Activated B cell treated with CpG ODN at 0.5 μM for 24 hours (primary cell): ENCODE data around the gene TERT. TPM values are rescaled to one million over a fixed set of nuclear protein-coding genes. Genes with fewer than 3 reads are reported as not detected.

ENCODE experiments used
- ATAC-seq: fragments of 200-7000 bp; cut with Tn5 transposase; one replicate; pipeline ENCODE4 v1.10.0; 2021; ENCODE audit warnings: low read depth, mild to moderate bottlenecking, moderate library complexity
- CTCF ChIA-PET: fragments of 350-600 bp; sonication (Branson Sonifier 250); formaldehyde crosslinking; loops from one replicate; lab custom pipeline; 2021; ENCODE audit warnings: antibody characterized with exemption; lab: Charles Lee
- POLR2A ChIA-PET: fragments of 350-600 bp; sonication (Branson Sonifier 250); formaldehyde crosslinking; loops from one replicate; lab custom pipeline; 2021; ENCODE audit warnings: antibody characterized with exemption; lab: Charles Lee
- DNase-seq: peaks from one replicate; pipeline ENCODE4 v3.0.0; 2022
- H3K27ac Mint-ChIP-seq: one replicate; pipeline ENCODE4 v1.8.0; 2020; ENCODE audit warnings: mixed read lengths
- H3K27me3 Mint-ChIP-seq: one replicate; pipeline ENCODE4 v1.8.0; 2021; ENCODE audit warnings: mixed read lengths
- H3K36me3 Mint-ChIP-seq: one replicate; pipeline ENCODE4 v1.8.0; 2021; ENCODE audit warnings: low read depth, mixed read lengths
- H3K4me1 Mint-ChIP-seq: one replicate; pipeline ENCODE4 v1.8.0; 2021; ENCODE audit warnings: mixed read lengths
- H3K4me3 Mint-ChIP-seq: one replicate; pipeline ENCODE4 v1.8.0; 2020; ENCODE audit warnings: mild to moderate bottlenecking, mixed read lengths
- H3K9me3 Mint-ChIP-seq: one replicate; pipeline ENCODE4 v1.8.0; 2020; ENCODE audit warnings: mixed read lengths
- intact Hi-C: fragments of 100-400 bp; cut with micrococcal nuclease; formaldehyde crosslinking; loops from one replicate; pipeline ENCODE4 v1.15.1; 2024
- total RNA-seq: library from RNA; stranded (reverse); gene quantifications from 2 replicates; pipeline ENCODE4 v1.2.3, GENCODE V29; 2022
- TF ChIP-seq, protein P1 (sequence below): fragments of 200-600 bp; IDR thresholded peaks from one replicate; pipeline ENCODE4 v1.8.0; 2022; ENCODE audit warnings: antibody characterized with exemption, mild to moderate bottlenecking

TERT gene
- total RNA-seq, 1 donor from 2014 or later = 0.35 TPM

GRCh38 chr5:1226839-1227581, 67.9 kb downstream of the TERT start:
- peaks cover 11% of the 10 kb centered on the region for H3K27me3 Mint-ChIP-seq
- intact Hi-C loops = no loop called here
- DNase-seq = no peak

DNA sequence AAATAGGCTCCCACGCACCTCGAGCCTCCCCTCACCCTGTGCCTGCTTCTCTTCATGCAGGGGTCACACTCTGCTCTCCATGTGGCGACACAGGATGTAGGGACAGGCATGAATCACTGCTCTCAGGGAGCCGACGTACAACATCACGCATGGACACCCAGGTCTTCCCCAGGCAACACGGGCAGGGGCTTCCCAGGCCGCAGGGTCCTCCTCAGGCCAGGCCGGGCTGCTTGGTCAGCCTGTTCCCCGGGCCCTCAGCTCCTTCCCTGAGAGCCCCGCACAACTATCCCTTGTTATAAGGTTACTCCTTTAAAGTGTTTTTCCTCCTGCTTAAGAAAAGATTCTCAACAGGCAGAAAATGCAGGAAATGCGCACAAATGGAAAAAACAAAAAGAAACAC, 68.6 kb downstream of the TERT start:
- intact Hi-C loops = no loop called here
- ATAC-seq = no peak
- Mint-ChIP-seq H3K4me3 (no peak overlapping the region), H3K36me3 (no peaks in the 10 kb centered on the region), H3K4me1 (no peaks in the 10 kb centered on the region), H3K27ac (no peak overlapping the region), H3K9me3 (no peaks in the 10 kb centered on the region), H3K27me3 (peaks cover 11% of the 10 kb centered on the region)
- ChIA-PET POLR2A (no interaction called here), CTCF (no interaction called here)
- no peak for DNase-seq
- TF ChIP-seq, protein P1, sequence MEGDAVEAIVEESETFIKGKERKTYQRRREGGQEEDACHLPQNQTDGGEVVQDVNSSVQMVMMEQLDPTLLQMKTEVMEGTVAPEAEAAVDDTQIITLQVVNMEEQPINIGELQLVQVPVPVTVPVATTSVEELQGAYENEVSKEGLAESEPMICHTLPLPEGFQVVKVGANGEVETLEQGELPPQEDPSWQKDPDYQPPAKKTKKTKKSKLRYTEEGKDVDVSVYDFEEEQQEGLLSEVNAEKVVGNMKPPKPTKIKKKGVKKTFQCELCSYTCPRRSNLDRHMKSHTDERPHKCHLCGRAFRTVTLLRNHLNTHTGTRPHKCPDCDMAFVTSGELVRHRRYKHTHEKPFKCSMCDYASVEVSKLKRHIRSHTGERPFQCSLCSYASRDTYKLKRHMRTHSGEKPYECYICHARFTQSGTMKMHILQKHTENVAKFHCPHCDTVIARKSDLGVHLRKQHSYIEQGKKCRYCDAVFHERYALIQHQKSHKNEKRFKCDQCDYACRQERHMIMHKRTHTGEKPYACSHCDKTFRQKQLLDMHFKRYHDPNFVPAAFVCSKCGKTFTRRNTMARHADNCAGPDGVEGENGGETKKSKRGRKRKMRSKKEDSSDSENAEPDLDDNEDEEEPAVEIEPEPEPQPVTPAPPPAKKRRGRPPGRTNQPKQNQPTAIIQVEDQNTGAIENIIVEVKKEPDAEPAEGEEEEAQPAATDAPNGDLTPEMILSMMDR = no peak

More at GRCh38 chr5:1226839-1227581, 67.9 kb downstream of the TERT start:
- Mint-ChIP-seq H3K4me3 (no peak overlapping the region), H3K36me3 (no peaks in the 10 kb centered on the region), H3K4me1 (no peaks in the 10 kb centered on the region), H3K9me3 (no peaks in the 10 kb centered on the region), H3K27ac (no peak overlapping the region)
- TF ChIP-seq, protein P1 = no peak
- POLR2A ChIA-PET = no interaction called here
- no peak for ATAC-seq
- CTCF ChIA-PET = no interaction called here

DNA sequence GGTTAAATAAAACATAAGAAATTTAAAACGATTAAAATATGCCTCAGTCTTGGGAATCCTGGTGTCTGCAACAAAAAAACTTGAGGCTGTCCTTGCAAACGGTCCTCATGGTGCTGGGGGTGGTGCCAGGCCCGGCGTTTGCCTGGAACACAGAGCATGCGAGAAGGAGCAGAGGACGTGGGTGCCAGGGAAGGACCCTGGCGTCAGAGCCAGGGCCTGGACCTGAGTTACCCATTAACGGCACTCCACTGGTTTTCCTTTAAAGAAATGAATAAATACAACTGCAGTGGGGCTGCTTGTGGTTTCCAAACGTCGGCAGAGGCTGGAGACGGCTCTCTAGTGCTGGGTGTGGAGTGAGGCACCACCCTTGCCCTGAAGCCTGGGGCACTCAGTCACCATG, 69.8 kb downstream of the TERT start, which contains the start of gene SLC6A18:
TSS of gene SLC6A18 (plus strand) at position 301 of the 400 bp plus-strand sequence. CDS start at position 398, 97 bp downstream.
- DNase-seq (no peak), ATAC-seq (no peak)
- no peak within 1 kb of the TSS for H3K27ac Mint-ChIP-seq
- ChIA-PET POLR2A (no interaction called here), CTCF (no interaction called here)
- H3K9me3 Mint-ChIP-seq = no peaks in the 10 kb centered on the region
- H3K36me3 Mint-ChIP-seq = no peaks in the 10 kb centered on the region
- H3K27me3 Mint-ChIP-seq = peaks cover 8% of the 10 kb centered on the region
- TF ChIP-seq, protein P1 = no peak
- intact Hi-C loops = no loop called here
- no peaks in the 10 kb centered on the region for H3K4me1 Mint-ChIP-seq
- H3K4me3 Mint-ChIP-seq = no peak within 1 kb of the TSS

- Mint-ChIP-seq H3K27me3 (peaks cover 5% of the 10 kb centered on the region), H3K27ac (no peak overlapping the region), H3K4me3 (no peak overlapping the region), H3K4me1 (no peaks in the 10 kb centered on the region), H3K36me3 (no peaks in the 10 kb centered on the region), H3K9me3 (no peaks in the 10 kb centered on the region)
- TF ChIP-seq, protein P1 = no peak
- ChIA-PET CTCF (no interaction called here), POLR2A (no interaction called here)
- DNase-seq (no peak), ATAC-seq (no peak)
- intact Hi-C loops = no loop called here
Measured at GRCh38 chr5:1224631-1225030, 70.2 kb downstream of the TERT start.

DNA sequence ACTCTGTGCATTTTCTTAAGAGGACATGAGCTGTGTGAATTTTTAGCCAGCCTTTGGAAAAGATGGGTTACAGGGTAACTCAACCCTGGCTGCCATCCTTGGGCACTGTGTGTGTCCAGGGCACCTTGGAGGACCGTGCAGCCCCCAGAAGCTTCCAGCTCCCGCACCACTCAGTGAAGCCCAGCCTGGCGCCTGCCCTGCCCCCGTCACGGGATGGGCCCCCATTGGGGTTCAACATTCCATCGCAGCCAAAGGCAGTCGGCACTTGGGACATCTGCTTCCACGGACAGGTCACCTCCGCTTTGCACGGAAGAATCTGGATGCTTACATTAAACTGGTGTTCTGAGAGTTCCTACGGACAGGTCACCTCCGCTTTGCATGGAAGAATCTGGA, 71.6 kb downstream of the TERT start:
- no peak for DNase-seq
- POLR2A ChIA-PET = no interaction called here
- Mint-ChIP-seq H3K4me1 (no peaks in the 10 kb centered on the region), H3K4me3 (no peak overlapping the region), H3K27ac (no peak overlapping the region), H3K9me3 (no peaks in the 10 kb centered on the region), H3K27me3 (peaks cover 8% of the 10 kb centered on the region), H3K36me3 (no peaks in the 10 kb centered on the region)
- intact Hi-C loops = no loop called here
- TF ChIP-seq, protein P1 = no peak
- CTCF ChIA-PET = no interaction called here
- no peak for ATAC-seq
